Mammary epithelial cell (primary cell): Measurements from ENCODE around the gene SREK1.

Source experiments
- EZH2 ChIP-seq: IDR thresholded peaks from 2 replicates; pipeline ENCODE4 v1.6.1; 2012; ENCODE audit warnings: low read length, inconsistent platforms, borderline replicate concordance
- TF ChIP-seq, protein P1 (sequence below), 2 donors: IDR thresholded peaks in 1 of 2; conservative IDR thresholded peaks in 1 of 2; 2 replicates each; pipeline ENCODE4 v1.5.1; 2011 to 2012; ENCODE audit warnings: inconsistent platforms in 2 of 2, low read length in 2 of 2, mild to moderate bottlenecking in 2 of 2, control low read depth in 1 of 2, low read depth in 1 of 2; ENCODE audit not compliant: insufficient read depth in 1 of 2; ENCODE audit errors: extremely low read depth in 1 of 2

GRCh38 chr5:66222455-66222854 lies 78.4 kb downstream of the SREK1 start:
- no peak for TF ChIP-seq EZH2
- TF ChIP-seq, protein P1, sequence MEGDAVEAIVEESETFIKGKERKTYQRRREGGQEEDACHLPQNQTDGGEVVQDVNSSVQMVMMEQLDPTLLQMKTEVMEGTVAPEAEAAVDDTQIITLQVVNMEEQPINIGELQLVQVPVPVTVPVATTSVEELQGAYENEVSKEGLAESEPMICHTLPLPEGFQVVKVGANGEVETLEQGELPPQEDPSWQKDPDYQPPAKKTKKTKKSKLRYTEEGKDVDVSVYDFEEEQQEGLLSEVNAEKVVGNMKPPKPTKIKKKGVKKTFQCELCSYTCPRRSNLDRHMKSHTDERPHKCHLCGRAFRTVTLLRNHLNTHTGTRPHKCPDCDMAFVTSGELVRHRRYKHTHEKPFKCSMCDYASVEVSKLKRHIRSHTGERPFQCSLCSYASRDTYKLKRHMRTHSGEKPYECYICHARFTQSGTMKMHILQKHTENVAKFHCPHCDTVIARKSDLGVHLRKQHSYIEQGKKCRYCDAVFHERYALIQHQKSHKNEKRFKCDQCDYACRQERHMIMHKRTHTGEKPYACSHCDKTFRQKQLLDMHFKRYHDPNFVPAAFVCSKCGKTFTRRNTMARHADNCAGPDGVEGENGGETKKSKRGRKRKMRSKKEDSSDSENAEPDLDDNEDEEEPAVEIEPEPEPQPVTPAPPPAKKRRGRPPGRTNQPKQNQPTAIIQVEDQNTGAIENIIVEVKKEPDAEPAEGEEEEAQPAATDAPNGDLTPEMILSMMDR (conservative IDR thresholded peaks at IDR 0.05 in 1 of 2, IDR thresholded peaks at IDR 0.05 in 1 of 2; ENCODE audit: extremely low read depth in 1 of 2, insufficient read depth in 1 of 2, low read depth in 1 of 2, low read length in 2 of 2): no peak
